GM12878 (cell line): ENCODE results near the gene FITM1. TPM values are rescaled to one million over a fixed set of nuclear protein-coding genes. Genes with fewer than 3 reads are reported as not detected.

ENCODE experiments used
- ATAC-seq: fragments of 200-7000 bp; cut with Tn5 transposase; 3 replicates; pipeline ENCODE4 v1.9.1; 2020; ENCODE audit warnings: mild to moderate bottlenecking, moderate library complexity
- BruUV-seq: library from RNA; stranded (reverse); fragments of 400-500 nt; replicated peaks from 2 replicates; lab custom pipeline; 2021; lab: Mats Ljungman, UMichigan
- CTCF ChIA-PET: fragments of 300-600 bp; sonication (Branson Sonifier 250); formaldehyde crosslinking; extraction: SDS; loops from one replicate; lab custom pipeline; 2021; ENCODE audit warnings: inconsistent platforms; lab: Yijun Ruan, JAX
- POLR2A ChIA-PET: fragments of 350-600 bp; formaldehyde crosslinking; extraction: SDS; loops from one replicate; lab custom pipeline; 2021; ENCODE audit warnings: inconsistent platforms; lab: Charles Lee
- RAD21 ChIA-PET: fragments of 300-600 bp; sonication (Branson Sonifier 250); formaldehyde crosslinking; loops from one replicate; lab custom pipeline; 2023; ENCODE audit warnings: antibody characterized with exemption; ENCODE audit not compliant: unreplicated experiment; lab: Charles Lee
- SMC1A ChIA-PET: fragments of 300-600 bp; sonication (Branson Sonifier 250); formaldehyde crosslinking; loops from one replicate; lab custom pipeline; 2023; ENCODE audit not compliant: unreplicated experiment, uncharacterized antibody; lab: Charles Lee
- DNase-seq: peaks from one replicate; pipeline ENCODE4 v3.0.0-alpha.2; 2011; ENCODE audit warnings: low read depth, low spot score
- FAIRE-seq: peaks from 3 replicates; lab custom pipeline; 2011; peaks lifted over from hg19 to GRCh38; lab: Jason Lieb, UNC
- H2AFZ ChIP-seq: 2 replicates; pipeline ENCODE4 v1.6.0; 2011; ENCODE audit warnings: low read depth, low read length, control low read depth; ENCODE audit not compliant: control insufficient read depth
- H3K27ac ChIP-seq: 2 replicates; pipeline ENCODE4 v1.5.1; 2011; ENCODE audit warnings: control low read depth; ENCODE audit not compliant: control insufficient read depth, insufficient read depth
- H3K27me3 ChIP-seq, 2 experiments: replicated peaks in 1 of 2; 2 replicates each; pipeline versions ENCODE4 v1.6.0 to v1.6.1; 2011; ENCODE audit warnings: low read length in 1 of 2; ENCODE audit not compliant: control insufficient read depth in 2 of 2, insufficient read depth in 2 of 2
- H3K36me3 ChIP-seq, 2 experiments: 2 replicates each; pipeline ENCODE4 v1.5.1; 2011; ENCODE audit warnings: low read length in 1 of 2; ENCODE audit not compliant: control insufficient read depth in 2 of 2, insufficient read depth in 2 of 2
- H3K4me1 ChIP-seq: 2 replicates; pipeline ENCODE4 v1.6.1; 2011; ENCODE audit warnings: mild to moderate bottlenecking, low read length, moderate library complexity, mixed read lengths; ENCODE audit not compliant: control insufficient read depth, insufficient read depth
- H3K4me2 ChIP-seq: 2 replicates; pipeline ENCODE4 v1.6.0; 2011; ENCODE audit warnings: control low read depth; ENCODE audit not compliant: control insufficient read depth, insufficient read depth
- H3K4me3 ChIP-seq: fragments of 200-600 bp; sonication (generic); 2 replicates; pipeline ENCODE4 v1.5.1; 2016
- H3K79me2 ChIP-seq: 2 replicates; pipeline ENCODE4 v1.6.0; 2011; ENCODE audit warnings: low read length; ENCODE audit not compliant: control insufficient read depth, insufficient read depth
- H3K9ac ChIP-seq: 2 replicates; pipeline ENCODE4 v1.8.0; 2011; ENCODE audit warnings: low read length, control low read depth, mixed read lengths; ENCODE audit not compliant: control insufficient read depth, insufficient read depth
- H3K9me3 ChIP-seq: replicated peaks from 3 replicates; pipeline ENCODE4 v1.5.1; 2011; ENCODE audit warnings: mild to moderate bottlenecking, low read length; ENCODE audit not compliant: control insufficient read depth, insufficient read depth
- H4K20me1 ChIP-seq: 2 replicates; pipeline ENCODE4 v1.6.0; 2011; ENCODE audit not compliant: control insufficient read depth, insufficient read depth
- BACH1 ChIP-seq: fragments of 450-650 bp; IDR thresholded peaks from 2 replicates; pipeline ENCODE4 v1.6.1; 2017; ENCODE audit warnings: mild to moderate bottlenecking, borderline replicate concordance
- CEBPZ ChIP-seq: fragments of 150-350 bp; IDR thresholded peaks from 2 replicates; pipeline ENCODE4 v1.6.1; 2016; ENCODE audit warnings: low read depth, low read length
- LARP7 ChIP-seq: fragments of 450-650 bp; IDR thresholded peaks from 2 replicates; pipeline ENCODE4 v1.6.1; 2017; ENCODE audit warnings: mild to moderate bottlenecking
- MLLT1 ChIP-seq: fragments of 450-650 bp; IDR thresholded peaks from 2 replicates; pipeline ENCODE4 v1.6.1; 2016; ENCODE audit warnings: mild to moderate bottlenecking
- NBN ChIP-seq: fragments of 450-650 bp; IDR thresholded peaks from 2 replicates; pipeline ENCODE4 v1.6.1; 2016
- NR2F1 ChIP-seq: fragments of 450-650 bp; conservative IDR thresholded peaks from 2 replicates; pipeline ENCODE4 v1.6.1; 2017; ENCODE audit warnings: mild to moderate bottlenecking
- SUPT20H ChIP-seq: IDR thresholded peaks from 2 replicates; pipeline ENCODE4 v1.6.1; 2011; ENCODE audit warnings: low read depth, mild to moderate bottlenecking, low read length, moderate library complexity, borderline replicate concordance; ENCODE audit not compliant: control insufficient read depth
- WGBS: methylation state at CpG from one replicate; pipeline ENCODE4 v1.1.6; 2016; ENCODE audit warnings: low lambda C conversion rate; ENCODE audit not compliant: insufficient replicate concordance, insufficient coverage; ENCODE audit errors: missing lambda C conversion rate; 5-methylcytosine and 5-hydroxymethylcytosine counted together
- in situ Hi-C: fragments of 300-500 bp; cut with MboI; formaldehyde crosslinking; loops from 9 replicates; pipeline ENCODE4 v1.14.3; 2018; ENCODE audit warnings: mixed read lengths
- intact Hi-C: fragments of 100-400 bp; cut with micrococcal nuclease; formaldehyde crosslinking; loops from one replicate; pipeline ENCODE4 v1.14.2; 2022; ENCODE audit not compliant: unreplicated experiment
- polyA plus RNA-seq, 11 experiments: library from polyadenylated mRNA; depleted of rRNA in 4 of 11; unstranded in 6 of 11; stranded (reverse) in 5 of 11; fragments of >200 nt; fragmentation: Nextera tagmentation in 4 of 11; fragmentation: Illumina TruSeq in 1 of 11; extraction: Ambion mirVana in 4 of 11; extraction: Trizol in 1 of 11; gene quantifications; 1 replicate in 1 of 11; 2 replicates in 10 of 11; pipeline versions ENCODE4 v1.2.1 to v1.2.3, GENCODE V29; 2011 to 2016; ENCODE audit warnings: inconsistent platforms in 2 of 11, missing spikeins in 2 of 11, low read depth in 1 of 11
- total RNA-seq, 4 experiments: library from RNA; depleted of rRNA in 3 of 4; stranded (reverse); fragments of >200 nt in 3 of 4; fragmentation: Illumina TruSeq in 1 of 4; extraction: Trizol in 1 of 4; gene quantifications; 2 replicates each; pipeline versions ENCODE4 v1.2.1 to v1.2.3, GENCODE V29; 2013 to 2021

FITM1 gene
- total and polyA plus RNA-seq, 10 of the 15 experiments (the other 5 are each of a cell fraction or from before 2014, with no cell fraction given): 0.11 to 1.9 (median 0.45) TPM; not detected in 2

DNA sequence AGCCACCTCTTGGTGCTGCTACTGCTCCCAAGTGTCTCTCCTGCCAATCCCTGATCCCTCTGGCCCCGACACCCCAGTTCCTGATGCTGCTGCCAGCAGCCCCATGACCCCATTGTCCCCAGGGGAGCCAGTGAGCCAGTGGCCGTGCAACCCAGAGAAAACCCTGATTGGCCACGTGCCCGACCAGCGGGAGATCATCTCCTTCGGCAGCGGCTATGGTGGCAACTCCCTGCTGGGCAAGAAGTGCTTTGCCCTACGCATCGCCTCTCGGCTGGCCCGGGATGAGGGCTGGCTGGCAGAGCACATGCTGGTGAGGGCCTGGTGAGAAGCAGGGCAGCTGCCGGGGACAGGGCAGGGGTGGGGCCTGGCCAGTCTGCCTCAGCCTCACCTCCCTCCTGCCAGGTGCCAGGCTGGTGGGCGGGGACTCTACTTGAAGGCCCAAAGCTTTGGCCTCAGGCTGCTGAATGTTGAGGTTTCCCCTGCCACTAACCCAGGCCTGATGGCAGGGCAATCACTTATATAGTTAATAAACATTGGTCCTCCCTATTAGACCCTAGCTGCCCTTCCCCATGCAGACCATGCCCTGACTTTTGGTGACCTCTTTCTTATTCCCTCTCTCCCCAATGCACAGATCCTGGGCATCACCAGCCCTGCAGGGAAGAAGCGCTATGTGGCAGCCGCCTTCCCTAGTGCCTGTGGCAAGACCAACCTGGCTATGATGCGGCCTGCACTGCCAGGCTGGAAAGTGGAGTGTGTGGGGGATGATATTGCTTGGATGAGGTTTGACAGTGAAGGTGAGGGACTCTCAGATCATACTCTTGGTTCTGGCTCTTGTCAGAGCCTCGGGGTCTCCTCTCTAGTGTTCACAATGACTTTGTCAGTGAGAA, 31.3 kb upstream of the FITM1 start:
- no peak for TF ChIP-seq NR2F1
- no peak for TF ChIP-seq CEBPZ
- TF ChIP-seq NBN: no peak
- TF ChIP-seq BACH1: no peak
- no peak for TF ChIP-seq LARP7
- TF ChIP-seq MLLT1: no peak
- TF ChIP-seq SUPT20H: no peak
- TF ChIP-seq, all 136 proteins: peak for 0
- Histone ChIP-seq H3K36me3 (peaks cover 11 to 14% of the 10 kb centered on the region in 2 experiments; a peak in 3 of 4 replicates), H3K9me3 (no peaks in the 10 kb centered on the region), H3K9ac (no peak overlapping the region), H3K79me2 (peaks cover 21% of the 10 kb centered on the region), H3K27me3 (no peaks in the 10 kb centered on the region), H3K4me1 (no peaks in the 10 kb centered on the region), H3K27ac (no peak overlapping the region), H4K20me1 (no peaks in the 10 kb centered on the region), H3K4me2 (no peak overlapping the region), H3K4me3 (no peak overlapping the region), H2AFZ (no peak overlapping the region)
- ATAC-seq (no peak), FAIRE-seq (no peak), DNase-seq (no peak)
- CTCF ChIA-PET: interaction anchor here (1.6 to 11.2 kb wide), 2 partner anchors 6 to 10 kb away, joined by 8 to 294 read pairs; no protein-coding TSS in a partner anchor
- no TSS peak for BruUV-seq
- RAD21 ChIA-PET: no interaction called here
- POLR2A ChIA-PET: no interaction called here
- intact Hi-C loops: no loop called here
- 98% methylated on average over 17 of the region's 17 CpGs for WGBS
- SMC1A ChIA-PET: interaction anchor here (1.6 kb wide), 1 partner anchor 11 kb away, joined by 3 read pairs; no protein-coding TSS in a partner anchor
- in situ Hi-C loops: no loop called here
